Rectal smooth muscle tissue (tissue), 1 donor: ENCODE results near the gene PKN1.
A peak's percentile ranks its signal among the peaks of the same experiment; 100 is the strongest.
"Not testable (repeated sequence)": the region's sequence is repeated elsewhere in the genome, so short reads cannot be mapped to it uniquely, and the experiment has no call there.

Experiments used
- H3K27ac ChIP-seq: one replicate; pipeline ENCODE4 v1.7.0; 2013; ENCODE audit warnings: low read depth, low read length, inconsistent platforms
- H3K27me3 ChIP-seq: one replicate; pipeline ENCODE4 v1.7.0; 2013; ENCODE audit warnings: low read length; ENCODE audit not compliant: control insufficient read depth, insufficient read depth
- H3K36me3 ChIP-seq: one replicate; pipeline ENCODE4 v1.7.0; 2013; ENCODE audit warnings: low read length; ENCODE audit not compliant: control insufficient read depth, insufficient read depth
- H3K4me1 ChIP-seq: one replicate; pipeline ENCODE4 v1.7.0; 2013; ENCODE audit warnings: low read length; ENCODE audit not compliant: control insufficient read depth, insufficient read depth
- H3K4me3 ChIP-seq: one replicate; pipeline ENCODE4 v1.7.0; 2013; ENCODE audit warnings: low read length
- H3K9ac ChIP-seq: one replicate; pipeline ENCODE4 v1.7.0; 2013; ENCODE audit warnings: low read length

Gene PKN1

GRCh38 chr19:14432791-14433553, at the start of gene PKN1:
Gene PKN1 (plus strand): TSS chr19:14433306. CDS start chr19:14433522, 216 bp downstream.
- Histone ChIP-seq H3K27ac (peak within 1 kb of the TSS; percentile 75), H3K4me1 (peaks cover 13% of the 10 kb centered on the region)

DNA sequence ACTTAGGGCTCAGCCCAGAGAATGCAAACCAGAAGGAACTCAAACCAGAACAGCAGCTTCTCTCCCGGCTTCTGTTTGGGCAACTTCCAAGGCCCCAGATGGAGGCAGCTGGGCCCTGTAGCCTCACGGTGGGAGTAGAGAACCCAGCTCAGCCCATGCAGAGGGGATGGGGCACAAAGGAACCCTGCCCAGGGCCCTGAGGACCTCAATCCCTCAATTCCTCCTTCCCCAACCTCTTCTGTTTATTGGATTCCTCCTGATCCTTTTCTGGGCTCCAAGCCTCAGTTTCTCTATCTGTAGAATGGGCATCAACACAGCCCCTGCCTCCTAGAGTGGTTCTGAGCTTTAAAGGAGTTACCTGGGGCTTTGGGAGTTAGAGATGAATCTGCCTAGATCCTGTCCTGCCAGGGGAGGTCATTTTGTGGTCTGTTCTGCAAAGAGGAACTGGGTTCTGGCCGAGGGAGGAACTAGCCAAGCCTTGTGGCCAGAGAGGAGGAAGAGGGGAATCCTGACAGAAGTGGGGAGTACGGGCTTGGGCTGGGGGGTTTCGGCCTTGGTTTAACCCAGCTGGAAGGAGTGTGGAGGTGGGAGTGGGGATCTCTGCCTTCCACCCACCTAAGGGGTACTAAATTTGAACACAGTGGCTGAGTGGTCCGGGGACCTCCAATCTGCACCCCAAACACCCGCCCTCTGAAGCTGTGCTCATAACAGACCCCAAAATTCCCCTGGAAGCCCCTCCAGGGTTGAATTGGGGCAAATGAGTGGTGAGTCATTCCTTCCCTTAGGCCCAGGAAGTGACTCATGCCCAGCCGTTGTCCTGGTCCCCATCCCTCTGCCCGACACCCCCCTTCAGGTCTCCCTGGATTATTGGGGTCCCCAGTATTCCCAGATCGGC, 49.2 kb upstream of the PKN1 start:
- peaks cover 2% of the 10 kb centered on the region for H3K36me3 ChIP-seq
- H3K4me3 ChIP-seq: peak overlapping the region; percentile 62
- peaks cover 9% of the 10 kb centered on the region for H3K4me1 ChIP-seq
- H3K9ac ChIP-seq: peak overlapping the region; percentile 8
- H3K27me3 ChIP-seq: no peaks in the 10 kb centered on the region
- H3K27ac ChIP-seq: peak overlapping the region; percentile 77

More at GRCh38 chr19:14432791-14433553, at the start of gene PKN1:
- Histone ChIP-seq H3K27me3 (no peaks in the 10 kb centered on the region), H3K9ac (peak within 1 kb of the TSS; percentile 62), H3K36me3 (no peaks in the 10 kb centered on the region), H3K4me3 (peak within 1 kb of the TSS; percentile 79)

DNA sequence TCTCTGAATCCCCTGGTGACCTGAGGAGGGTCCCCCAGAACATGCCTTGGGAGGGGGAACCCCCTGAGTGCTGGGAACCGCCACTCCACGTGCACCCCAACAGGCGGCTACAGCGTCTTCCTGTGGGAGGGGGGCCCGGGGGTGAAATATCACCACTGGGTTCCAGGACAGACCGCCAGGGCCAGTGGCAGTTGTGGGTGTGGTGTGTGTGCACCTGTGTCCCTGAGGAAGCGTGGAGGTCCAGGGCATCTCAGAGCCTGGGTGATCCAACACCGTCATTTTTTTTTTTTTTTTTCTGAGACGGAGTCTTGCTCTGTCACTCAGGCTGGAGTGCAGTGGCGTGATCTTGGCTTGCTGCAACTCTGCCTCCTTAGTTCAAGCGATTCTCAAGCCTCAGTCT, 47.6 kb upstream of the PKN1 start:
- Histone ChIP-seq H3K36me3 (peaks cover 2% of the 10 kb centered on the region), H3K27me3 (no peaks in the 10 kb centered on the region), H3K4me3 (peak overlapping the region; percentile 9), H3K27ac (peak overlapping the region; percentile 6), H3K4me1 (peaks cover 6% of the 10 kb centered on the region), H3K9ac (no peak overlapping the region)

- peaks cover 31% of the 10 kb centered on the region for H3K36me3 ChIP-seq
- no peak overlapping the region for H3K4me3 ChIP-seq
- H3K27ac ChIP-seq: no peak overlapping the region
- H3K4me1 ChIP-seq: no peaks in the 10 kb centered on the region
- H3K27me3 ChIP-seq: no peaks in the 10 kb centered on the region
- no peak overlapping the region for H3K9ac ChIP-seq
These were observed 42.6 kb upstream of the PKN1 start for GRCh38 chr19:14390548-14390947.

DNA sequence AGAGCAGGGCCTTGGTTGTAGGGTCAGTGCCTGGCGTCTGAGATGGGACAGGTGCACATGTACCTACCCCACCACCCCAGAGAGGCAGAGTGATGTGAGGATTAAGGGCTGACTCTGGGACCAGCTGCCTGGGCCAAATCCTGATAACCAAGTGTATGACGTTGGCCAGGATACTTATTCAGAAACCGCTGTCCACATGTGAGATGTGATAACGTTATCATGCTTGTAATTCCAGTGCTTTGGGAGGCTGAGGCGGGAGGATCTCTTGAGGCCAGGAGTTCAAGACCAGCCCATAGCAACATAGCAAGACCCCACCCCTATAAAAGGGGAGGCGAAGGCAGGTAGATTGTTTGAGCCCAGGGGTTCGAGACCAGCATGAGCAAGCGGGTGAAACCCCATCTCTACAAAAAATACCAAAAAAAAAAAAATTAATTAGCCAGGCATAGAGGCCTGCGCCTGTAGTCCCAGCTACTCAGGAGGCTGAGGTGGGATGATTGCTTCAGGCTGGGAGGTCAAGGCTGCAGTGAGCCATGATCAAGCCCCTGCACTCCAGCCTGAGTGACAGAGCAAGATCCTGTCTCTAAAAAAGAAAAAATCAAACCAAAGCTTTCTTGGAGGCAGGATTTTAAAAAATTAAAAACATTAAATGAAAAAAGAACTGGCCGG, 41.8 kb upstream of the PKN1 start:
- no peak overlapping the region for H3K27ac ChIP-seq
- H3K4me3 ChIP-seq: no peak overlapping the region
- no peaks in the 10 kb centered on the region for H3K27me3 ChIP-seq
- no peaks in the 10 kb centered on the region for H3K4me1 ChIP-seq
- no peak overlapping the region for H3K9ac ChIP-seq
- peaks cover 38% of the 10 kb centered on the region for H3K36me3 ChIP-seq

DNA sequence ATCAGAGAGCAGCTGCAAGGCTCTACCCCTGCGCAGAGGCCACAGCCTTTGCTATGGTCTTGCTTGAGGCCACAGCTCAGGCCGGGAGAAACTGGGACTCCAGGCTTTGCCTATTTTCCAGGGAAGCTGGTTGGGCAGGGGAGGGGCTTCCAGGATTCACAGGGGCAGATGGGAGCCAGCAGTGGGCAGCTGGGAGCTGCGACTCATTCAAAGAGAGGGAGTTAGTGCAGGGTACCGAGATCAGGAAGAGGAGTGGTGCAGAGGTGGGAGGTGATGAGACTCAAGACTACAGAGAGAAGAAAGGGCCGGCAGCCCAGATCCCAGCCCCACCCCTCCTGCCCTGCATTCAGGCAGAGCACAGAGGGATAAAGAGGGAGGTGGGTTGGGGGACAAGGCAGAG, 39.8 kb upstream of the PKN1 start:
- Histone ChIP-seq H3K36me3 (peaks cover 44% of the 10 kb centered on the region), H3K4me3 (no peak overlapping the region)

GRCh38 chr19:14394167-14394566, 38.9 kb upstream of the PKN1 start:
- no peak overlapping the region for H3K27ac ChIP-seq
- no peak overlapping the region for H3K9ac ChIP-seq
- no peaks in the 10 kb centered on the region for H3K4me1 ChIP-seq
- H3K4me3 ChIP-seq: no peak overlapping the region
- no peaks in the 10 kb centered on the region for H3K27me3 ChIP-seq
- peaks cover 47% of the 10 kb centered on the region for H3K36me3 ChIP-seq

More for the DNA sequence above, 39.8 kb upstream of the PKN1 start:
- Histone ChIP-seq H3K4me1 (no peaks in the 10 kb centered on the region), H3K27me3 (no peaks in the 10 kb centered on the region), H3K27ac (no peak overlapping the region), H3K9ac (no peak overlapping the region)

- Histone ChIP-seq H3K4me3 (no peak overlapping the region), H3K9ac (no peak overlapping the region), H3K36me3 (peaks cover 47% of the 10 kb centered on the region), H3K27me3 (no peaks in the 10 kb centered on the region), H3K4me1 (no peaks in the 10 kb centered on the region), H3K27ac (no peak overlapping the region)
These were observed 37.8 kb upstream of the PKN1 start for GRCh38 chr19:14395262-14395661.

DNA sequence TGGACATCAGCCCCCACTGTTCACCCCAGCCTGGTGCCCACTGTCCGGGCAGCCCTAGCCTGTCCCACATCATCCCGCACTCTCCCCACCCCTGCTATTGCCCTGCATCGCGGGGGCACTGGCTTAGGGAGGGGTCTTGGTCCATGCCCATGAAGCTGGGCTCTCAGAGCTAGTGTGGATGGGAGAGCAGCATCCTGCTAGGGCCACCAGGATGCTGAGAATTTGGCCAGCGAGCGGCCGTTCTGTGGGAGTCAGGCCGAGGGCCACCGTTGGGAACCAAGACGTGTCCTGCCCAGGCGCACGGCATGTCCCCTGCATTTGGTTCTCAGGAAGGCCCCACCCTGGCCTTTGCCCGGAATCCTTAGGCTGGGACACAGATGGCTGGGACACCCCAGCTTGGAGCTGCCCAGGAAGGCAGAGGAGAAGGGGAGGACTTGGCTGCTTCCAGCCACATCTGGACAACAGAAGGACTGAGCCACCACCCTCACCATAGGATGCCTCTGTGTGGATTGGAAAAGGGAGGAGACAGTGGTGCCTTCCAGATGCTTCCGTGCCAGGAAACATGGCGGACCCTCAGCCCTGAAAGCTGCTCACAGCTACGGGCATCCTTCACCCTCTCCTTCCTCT, 37.3 kb upstream of the PKN1 start:
- no peak overlapping the region for H3K9ac ChIP-seq
- no peak overlapping the region for H3K4me3 ChIP-seq
- no peak overlapping the region for H3K27ac ChIP-seq
- no peaks in the 10 kb centered on the region for H3K4me1 ChIP-seq
- H3K36me3 ChIP-seq: peaks cover 43% of the 10 kb centered on the region
- H3K27me3 ChIP-seq: no peaks in the 10 kb centered on the region

GRCh38 chr19:14396730-14397129, 36.4 kb upstream of the PKN1 start:
- not testable (repeated sequence) for H3K27me3 ChIP-seq, H3K4me1 ChIP-seq, H3K4me3 ChIP-seq, H3K9ac ChIP-seq, H3K27ac ChIP-seq
- peaks cover 47% of the 10 kb centered on the region for H3K36me3 ChIP-seq

- H3K9ac ChIP-seq, H3K27ac ChIP-seq, H3K4me1 ChIP-seq, H3K27me3 ChIP-seq, H3K4me3 ChIP-seq: not testable (repeated sequence)
- peaks cover 47% of the 10 kb centered on the region for H3K36me3 ChIP-seq
These were observed 35.9 kb upstream of the PKN1 start for GRCh38 chr19:14397168-14397567.

- no peak overlapping the region for H3K9ac ChIP-seq
- H3K27me3 ChIP-seq: no peaks in the 10 kb centered on the region
- no peaks in the 10 kb centered on the region for H3K4me1 ChIP-seq
- H3K4me3 ChIP-seq: no peak overlapping the region
- peaks cover 33% of the 10 kb centered on the region for H3K36me3 ChIP-seq
- no peak overlapping the region for H3K27ac ChIP-seq
These were observed 32.1 kb upstream of the PKN1 start for GRCh38 chr19:14400951-14401431.
